ENCODE results near the gene GAS7. TPM values are rescaled to one million over a fixed set of nuclear protein-coding genes. Genes with fewer than 3 reads are reported as not detected.

Gene GAS7
- total and polyA plus RNA-seq, 2 of the 13 experiments (the other 11 are each of a cell fraction or from before 2014, with no cell fraction given): 1.0 to 5.2 TPM

GRCh38 chr17:9886141-9886930 is 312.1 kb downstream of the GAS7 start:
- POLR2A ChIA-PET: no interaction called here
- WGBS (ENCODE audit: low lambda C conversion rate): 14% methylated on average over 5 of the region's 5 CpGs
- Histone ChIP-seq H3K79me2 (ENCODE audit: insufficient read depth, low read length) (no peaks in the 10 kb centered on the region), H3K4me3 (replicated peaks in 1 of 3; ENCODE audit: insufficient read depth in 1 of 3, low read depth in 2 of 3, low read length in 3 of 3) (no peak overlapping the region), H3K4me1 (ENCODE audit: insufficient read depth, low read length) (no peaks in the 10 kb centered on the region), H3K27ac (ENCODE audit: extremely low read length, insufficient read depth, low read length) (no peak overlapping the region), H3K27me3 (ENCODE audit: control insufficient read depth in 1 of 2, insufficient read depth in 2 of 2, low read length in 2 of 2) (no peaks in the 10 kb centered on the region), H3K9me3 (ENCODE audit: low read length) (peaks cover 17% of the 10 kb centered on the region), H3K9ac (ENCODE audit: insufficient read depth, low read depth, low read length) (no peak overlapping the region), H4K20me1 (ENCODE audit: insufficient read depth, low read length) (no peaks in the 10 kb centered on the region), H2AFZ (ENCODE audit: low read length) (no peak overlapping the region), H3K4me2 (ENCODE audit: low read depth, low read length) (no peak overlapping the region), H3K36me3 (replicated peaks in 1 of 2; ENCODE audit: control insufficient read depth in 1 of 2, insufficient read depth in 2 of 2, low read length in 2 of 2) (no peaks in the 10 kb centered on the region)
- in situ Hi-C loops (cut with HindIII; ENCODE audit: extremely low pct_ligation_motif_present, low pct_unique_long_range_greater_than_20kb): no loop called here
- DNase-seq (ENCODE audit: low spot score): no peak
- intact Hi-C loops (cut with micrococcal nuclease; ENCODE audit: unreplicated experiment): no loop called here
- TF ChIP-seq PRDM4 (CRISPR knock-in tag; IDR thresholded peaks at IDR 0.05; ENCODE audit: borderline replicate concordance): no peak
- TF ChIP-seq ZNF747 (CRISPR knock-in tag; IDR thresholded peaks at IDR 0.05; ENCODE audit: borderline replicate concordance): no peak
- no peak for TF ChIP-seq ZNF615 (CRISPR knock-in tag; IDR thresholded peaks at IDR 0.05; ENCODE audit: borderline replicate concordance)
- no peak for TF ChIP-seq ZNF629 (CRISPR knock-in tag; conservative IDR thresholded peaks at IDR 0.05)
- no peak for TF ChIP-seq ZNF556 (CRISPR knock-in tag; IDR thresholded peaks at IDR 0.05; ENCODE audit: borderline replicate concordance)
- no peak for ATAC-seq
- no peak for FAIRE-seq
- BruUV-seq (replicated peaks): no TSS peak
- CTCF ChIA-PET (ENCODE audit: low intra/inter-chr PET ratio, low total read pairs): no interaction called here

- H3K4me2 ChIP-seq (ENCODE audit: low read depth, low read length): no peak overlapping the region
- H3K36me3 ChIP-seq (replicated peaks in 1 of 2; ENCODE audit: control insufficient read depth in 1 of 2, insufficient read depth in 2 of 2, low read length in 2 of 2): no peaks in the 10 kb centered on the region
- no peak for FAIRE-seq
- CTCF ChIA-PET (ENCODE audit: low intra/inter-chr PET ratio, low total read pairs): no interaction called here
- peaks cover 17% of the 10 kb centered on the region for H3K9me3 ChIP-seq (ENCODE audit: low read length)
- no peaks in the 10 kb centered on the region for H3K79me2 ChIP-seq (ENCODE audit: insufficient read depth, low read length)
- H3K27me3 ChIP-seq (ENCODE audit: control insufficient read depth in 1 of 2, insufficient read depth in 2 of 2, low read length in 2 of 2): peaks cover 0 to 10% of the 10 kb centered on the region in 2 experiments; a peak in 4 of 5 replicates
- POLR2A ChIA-PET: no interaction called here
- H3K4me3 ChIP-seq (replicated peaks in 1 of 3; ENCODE audit: insufficient read depth in 1 of 3, low read depth in 2 of 3, low read length in 3 of 3): no peak overlapping the region
- no peak for TF ChIP-seq ZNF460 (CRISPR knock-in tag; IDR thresholded peaks at IDR 0.05; ENCODE audit: borderline replicate concordance)
- peak; percentile 98 for TF ChIP-seq ZNF317 (CRISPR knock-in tag; IDR thresholded peaks at IDR 0.05)
- no peak overlapping the region for H3K27ac ChIP-seq (ENCODE audit: extremely low read length, insufficient read depth, low read length)
- no peaks in the 10 kb centered on the region for H3K4me1 ChIP-seq (ENCODE audit: insufficient read depth, low read length)
- H4K20me1 ChIP-seq (ENCODE audit: insufficient read depth, low read length): no peaks in the 10 kb centered on the region
- intact Hi-C loops (cut with micrococcal nuclease; ENCODE audit: unreplicated experiment): no loop called here
- H2AFZ ChIP-seq (ENCODE audit: low read length): no peak overlapping the region
- in situ Hi-C loops (cut with HindIII; ENCODE audit: extremely low pct_ligation_motif_present, low pct_unique_long_range_greater_than_20kb): no loop called here
- ATAC-seq: no peak
- H3K9ac ChIP-seq (ENCODE audit: insufficient read depth, low read depth, low read length): no peak overlapping the region
- DNase-seq (ENCODE audit: low spot score): no peak
- BruUV-seq (replicated peaks): no TSS peak
Measured at GRCh38 chr17:9883451-9883850, 315.0 kb downstream of the GAS7 start.
